ENCODE results near the gene CDC25C.

GRCh38 chr5:138340008-138340407 is 8.4 kb upstream of the CDC25C start:
- TF ChIP-seq CTCF (conservative IDR thresholded peaks at IDR 0.05; ENCODE audit: low read length), result no peak
- TF ChIP-seq EZH2phosphoT487 (IDR thresholded peaks at IDR 0.05; ENCODE audit: borderline replicate concordance, low read depth, low read length), result no peak
